ENCODE results near the gene FBXO9.

The FBXO9 gene

DNA sequence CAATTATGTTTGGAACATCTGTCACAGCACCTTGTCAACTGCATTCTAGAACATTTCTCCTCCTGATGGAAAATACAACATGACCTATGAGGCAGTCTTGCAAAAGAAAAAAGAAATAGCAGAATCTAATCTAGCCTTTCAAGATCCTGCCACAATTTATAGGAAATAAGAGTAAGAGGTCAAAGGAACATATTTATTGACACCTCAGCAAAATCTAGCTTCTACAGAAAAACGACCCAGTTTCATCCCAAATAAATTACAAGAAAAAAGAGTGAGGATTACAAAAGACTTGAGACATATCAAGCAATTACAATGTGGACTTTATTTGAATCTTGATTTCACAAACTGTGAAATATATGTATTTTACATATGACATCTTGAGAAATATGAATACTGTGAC is 4.2 kb downstream of the FBXO9 start:
- Histone ChIP-seq H3K9ac (ENCODE audit: low read length) (no peak overlapping the region), H3K79me2 (ENCODE audit: insufficient read depth, low read length) (peaks cover 40% of the 10 kb centered on the region)
- TF ChIP-seq EZH2phosphoT487 (conservative IDR thresholded peaks at IDR 0.05; ENCODE audit: low read length) = no peak
- TF ChIP-seq, protein P1, sequence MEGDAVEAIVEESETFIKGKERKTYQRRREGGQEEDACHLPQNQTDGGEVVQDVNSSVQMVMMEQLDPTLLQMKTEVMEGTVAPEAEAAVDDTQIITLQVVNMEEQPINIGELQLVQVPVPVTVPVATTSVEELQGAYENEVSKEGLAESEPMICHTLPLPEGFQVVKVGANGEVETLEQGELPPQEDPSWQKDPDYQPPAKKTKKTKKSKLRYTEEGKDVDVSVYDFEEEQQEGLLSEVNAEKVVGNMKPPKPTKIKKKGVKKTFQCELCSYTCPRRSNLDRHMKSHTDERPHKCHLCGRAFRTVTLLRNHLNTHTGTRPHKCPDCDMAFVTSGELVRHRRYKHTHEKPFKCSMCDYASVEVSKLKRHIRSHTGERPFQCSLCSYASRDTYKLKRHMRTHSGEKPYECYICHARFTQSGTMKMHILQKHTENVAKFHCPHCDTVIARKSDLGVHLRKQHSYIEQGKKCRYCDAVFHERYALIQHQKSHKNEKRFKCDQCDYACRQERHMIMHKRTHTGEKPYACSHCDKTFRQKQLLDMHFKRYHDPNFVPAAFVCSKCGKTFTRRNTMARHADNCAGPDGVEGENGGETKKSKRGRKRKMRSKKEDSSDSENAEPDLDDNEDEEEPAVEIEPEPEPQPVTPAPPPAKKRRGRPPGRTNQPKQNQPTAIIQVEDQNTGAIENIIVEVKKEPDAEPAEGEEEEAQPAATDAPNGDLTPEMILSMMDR (IDR thresholded peaks at IDR 0.05; ENCODE audit: insufficient read depth, low read length, poor library complexity, severe bottlenecking) = no peak

DNA sequence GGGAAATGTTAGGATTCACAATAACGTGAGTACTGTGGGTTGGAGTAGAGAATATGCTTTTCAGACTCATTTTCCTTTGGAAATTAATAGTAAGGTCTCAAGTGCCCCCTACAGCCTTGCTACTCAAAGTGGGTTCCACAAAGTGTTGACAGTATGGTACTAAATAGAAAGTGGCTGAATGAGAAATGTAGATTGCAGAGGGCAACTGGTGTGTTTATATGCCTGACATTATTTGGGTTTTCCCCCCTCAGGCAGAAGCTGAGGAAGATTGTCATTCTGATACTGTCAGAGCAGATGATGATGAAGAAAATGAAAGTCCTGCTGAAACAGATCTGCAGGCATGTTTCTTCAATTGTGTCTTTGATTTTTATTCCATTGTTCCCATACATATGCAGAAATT is 5.6 kb downstream of the FBXO9 start:
- Histone ChIP-seq H3K79me2 (ENCODE audit: insufficient read depth, low read length) (peaks cover 36% of the 10 kb centered on the region), H3K9me2 (replicated peaks; ENCODE audit: insufficient read depth, low read length) (no peaks in the 10 kb centered on the region), H3K9me3 (ENCODE audit: insufficient read depth, low read length) (no peaks in the 10 kb centered on the region), H3K9ac (ENCODE audit: low read length) (no peak overlapping the region), H3K36me3 (ENCODE audit: low read length) (peaks cover 28% of the 10 kb centered on the region; the same call in 1 of the 2 replicates), H4K20me1 (ENCODE audit: low read depth, low read length) (no peaks in the 10 kb centered on the region), H3K4me3 (ENCODE audit: insufficient read depth, low read length, poor library complexity, severe bottlenecking) (no peak overlapping the region), H3F3A (ENCODE audit: insufficient read depth) (peaks cover 11% of the 10 kb centered on the region), H2AFZ (ENCODE audit: low read depth, low read length, severe bottlenecking) (no peak overlapping the region), H3K27me3 (ENCODE audit: low read length) (no peaks in the 10 kb centered on the region), H3K27ac (ENCODE audit: low read depth, low read length) (no peak overlapping the region), H3K4me2 (ENCODE audit: low read depth, low read length, poor library complexity, severe bottlenecking) (no peak overlapping the region)
- no peak for TF ChIP-seq EZH2phosphoT487 (conservative IDR thresholded peaks at IDR 0.05; ENCODE audit: low read length)
- TF ChIP-seq, protein P1 (IDR thresholded peaks at IDR 0.05; ENCODE audit: insufficient read depth, low read length, poor library complexity, severe bottlenecking) = no peak

More for the DNA sequence above, 4.2 kb downstream of the FBXO9 start:
- Histone ChIP-seq H3F3A (ENCODE audit: insufficient read depth) (peaks cover 11% of the 10 kb centered on the region), H3K4me2 (ENCODE audit: low read depth, low read length, poor library complexity, severe bottlenecking) (no peak overlapping the region), H3K9me3 (ENCODE audit: insufficient read depth, low read length) (no peaks in the 10 kb centered on the region), H3K9me2 (replicated peaks; ENCODE audit: insufficient read depth, low read length) (no peaks in the 10 kb centered on the region), H3K36me3 (ENCODE audit: low read length) (peaks cover 22% of the 10 kb centered on the region; the same call in 1 of the 2 replicates), H3K27ac (ENCODE audit: low read depth, low read length) (no peak overlapping the region), H3K4me3 (ENCODE audit: insufficient read depth, low read length, poor library complexity, severe bottlenecking) (no peak overlapping the region), H2AFZ (ENCODE audit: low read depth, low read length, severe bottlenecking) (no peak overlapping the region), H4K20me1 (ENCODE audit: low read depth, low read length) (no peaks in the 10 kb centered on the region), H3K27me3 (ENCODE audit: low read length) (no peaks in the 10 kb centered on the region)

DNA sequence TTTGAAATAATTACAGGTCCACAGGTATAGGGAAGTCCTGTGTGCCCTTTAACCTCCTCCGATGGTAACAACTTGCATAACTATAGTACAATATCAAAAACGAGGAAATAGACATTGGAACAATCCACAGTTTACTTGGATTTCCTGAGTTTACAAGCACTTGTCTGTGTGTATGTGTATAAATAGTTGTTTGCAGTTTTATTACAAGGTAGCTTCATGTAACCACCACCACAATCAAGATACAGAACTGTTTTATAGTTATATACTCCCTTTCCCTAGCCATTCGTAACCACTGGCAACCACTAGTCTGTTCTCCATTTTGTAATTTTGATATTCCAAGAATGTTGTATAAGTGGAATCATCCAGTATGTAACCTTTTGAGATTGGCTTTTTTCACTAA is 9.1 kb downstream of the FBXO9 start:
- Histone ChIP-seq H3K79me2 (ENCODE audit: insufficient read depth, low read length) (peaks cover 14% of the 10 kb centered on the region), H2AFZ (ENCODE audit: low read depth, low read length, severe bottlenecking) (no peak overlapping the region), H3K4me2 (ENCODE audit: low read depth, low read length, poor library complexity, severe bottlenecking) (no peak overlapping the region), H4K20me1 (ENCODE audit: low read depth, low read length) (0 out of 2 replicates have a peak, but pooled peaks cover 4% of the 10 kb centered on the region), H3K36me3 (ENCODE audit: low read length) (peaks cover 50% of the 10 kb centered on the region; the same call in 1 of the 2 replicates), H3K9me2 (replicated peaks; ENCODE audit: insufficient read depth, low read length) (no peaks in the 10 kb centered on the region), H3K4me3 (ENCODE audit: insufficient read depth, low read length, poor library complexity, severe bottlenecking) (no peak overlapping the region), H3F3A (ENCODE audit: insufficient read depth) (no peaks in the 10 kb centered on the region), H3K9me3 (ENCODE audit: insufficient read depth, low read length) (no peaks in the 10 kb centered on the region), H3K27me3 (ENCODE audit: low read length) (no peaks in the 10 kb centered on the region), H3K27ac (ENCODE audit: low read depth, low read length) (no peak overlapping the region), H3K9ac (ENCODE audit: low read length) (no peak overlapping the region)
- no peak for TF ChIP-seq EZH2phosphoT487 (conservative IDR thresholded peaks at IDR 0.05; ENCODE audit: low read length)
- TF ChIP-seq, protein P1 (IDR thresholded peaks at IDR 0.05; ENCODE audit: insufficient read depth, low read length, poor library complexity, severe bottlenecking) = no peak
